K562 (cell line): ENCODE measurements around the gene RSPH9. TPM values are rescaled to one million over a fixed set of nuclear protein-coding genes. Genes with fewer than 3 reads are reported as not detected.

Source experiments
- CBFA2T2 ChIP-seq: fragments of 450-650 bp; conservative IDR thresholded peaks from 2 replicates; pipeline ENCODE4 v1.6.1; 2017; ENCODE audit warnings: mild to moderate bottlenecking
- CEBPG ChIP-seq, 3 experiments: fragments of 200-800 bp in 1 of 3; sonication (Bioruptor generic) in 1 of 3; sonication (generic) in 1 of 3; formaldehyde crosslinking in 1 of 3; IDR thresholded peaks in 2 of 3; conservative IDR thresholded peaks in 1 of 3; 2 replicates each; pipeline versions ENCODE4 v1.6.1 to v1.8.0; 2016 to 2022; ENCODE audit warnings: missing compliant biosample characterization in 2 of 3, missing genetic modification characterization in 2 of 3, mild to moderate bottlenecking in 1 of 3, missing genetic modification reagents in 1 of 3
- FOXA3 ChIP-seq, 2 experiments: fragments of 450-650 bp in 1 of 2; sonication (generic) in 1 of 2; formaldehyde crosslinking; IDR thresholded peaks in 1 of 2; conservative IDR thresholded peaks in 1 of 2; 2 replicates each; pipeline versions ENCODE4 v1.4.0 to v1.8.0; 2020 to 2022; ENCODE audit warnings: mild to moderate bottlenecking in 2 of 2, missing genetic modification reagents in 1 of 2
- JUN ChIP-seq, 2 experiments: sonication (generic) in 1 of 2; formaldehyde crosslinking in 1 of 2; IDR thresholded peaks; 2 replicates each; pipeline versions ENCODE4 v1.6.1 to v1.8.0; 2012 to 2022; ENCODE audit warnings: borderline replicate concordance in 2 of 2, mild to moderate bottlenecking in 2 of 2, improper control_type of control experiment in 1 of 2, low read depth in 1 of 2, low read length in 1 of 2, missing genetic modification reagents in 1 of 2
- NFRKB ChIP-seq: fragments of 450-650 bp; IDR thresholded peaks from 2 replicates; pipeline ENCODE4 v1.6.1; 2016; ENCODE audit warnings: low read depth
- PYGO2 ChIP-seq: fragments of 450-650 bp; IDR thresholded peaks from 2 replicates; pipeline ENCODE4 v1.6.1; 2016; ENCODE audit warnings: mild to moderate bottlenecking, missing genetic modification characterization, moderate library complexity, missing compliant biosample characterization
- RCOR1 ChIP-seq, 2 experiments: IDR thresholded peaks; 2 replicates each; pipeline ENCODE4 v1.6.1; 2012; ENCODE audit warnings: low read depth in 2 of 2, low read length in 2 of 2, borderline replicate concordance in 1 of 2, improper control_type of control experiment in 1 of 2
- TEAD4 ChIP-seq, 2 experiments: sonication (generic) in 1 of 2; formaldehyde crosslinking in 1 of 2; IDR thresholded peaks; 2 replicates each; pipeline versions ENCODE4 v1.6.1 to v1.8.0; 2012 to 2022; ENCODE audit warnings: borderline replicate concordance in 1 of 2, inconsistent platforms in 1 of 2, low read length in 1 of 2, mild to moderate bottlenecking in 1 of 2, missing genetic modification reagents in 1 of 2
- ZNF695 ChIP-seq: fragments of 450-650 bp; formaldehyde crosslinking; IDR thresholded peaks from 2 replicates; pipeline ENCODE4 v1.4.0; 2020; ENCODE audit warnings: mild to moderate bottlenecking, moderate library complexity
- polyA plus RNA-seq, 8 experiments: library from polyadenylated mRNA; depleted of rRNA in 4 of 8; stranded (reverse) in 5 of 8; unstranded in 3 of 8; fragments of >200 nt; fragmentation: Nextera tagmentation in 2 of 8; fragmentation: Illumina TruSeq in 1 of 8; extraction: Ambion mirVana in 2 of 8; extraction: Trizol in 1 of 8; gene quantifications; 2 replicates each; pipeline versions ENCODE4 v1.2.1 to v1.2.3, GENCODE V29; 2011 to 2014; ENCODE audit warnings: inconsistent platforms in 1 of 8, missing spikeins in 1 of 8
- total RNA-seq, 7 experiments: library from RNA; depleted of rRNA in 6 of 7; stranded (reverse); fragments of >200 nt in 6 of 7; fragmentation: Illumina TruSeq in 2 of 7; extraction: Trizol in 2 of 7; gene quantifications; 2 replicates each; pipeline versions ENCODE4 v1.2.1 to v1.2.3, GENCODE V29; 2011 to 2021; ENCODE audit warnings: low replicate concordance in 1 of 7
- TF ChIP-seq, protein P1 (sequence below): sonication (generic); formaldehyde crosslinking; IDR thresholded peaks from 2 replicates; pipeline ENCODE4 v1.8.1; 2022; ENCODE audit warnings: missing genetic modification reagents
- TF ChIP-seq, protein P2 (sequence below), 2 experiments: fragments of 450-650 bp; formaldehyde crosslinking in 1 of 2; IDR thresholded peaks; 2 replicates each; pipeline versions ENCODE4 v1.4.0 to v1.6.1; 2014 to 2020; ENCODE audit warnings: mild to moderate bottlenecking in 2 of 2, borderline replicate concordance in 1 of 2, low read depth in 1 of 2
- TF ChIP-seq, protein P3 (sequence below), 2 experiments: fragments of 450-650 bp; conservative IDR thresholded peaks; 2 replicates each; pipeline ENCODE4 v1.6.1; 2017; ENCODE audit warnings: mild to moderate bottlenecking in 2 of 2, moderate library complexity in 2 of 2

Gene RSPH9
- total and polyA plus RNA-seq, 9 of the 15 experiments (the other 6 are each of a cell fraction or from before 2014, with no cell fraction given): 0.05 to 0.60 (median 0.39) TPM; not detected in 6

DNA sequence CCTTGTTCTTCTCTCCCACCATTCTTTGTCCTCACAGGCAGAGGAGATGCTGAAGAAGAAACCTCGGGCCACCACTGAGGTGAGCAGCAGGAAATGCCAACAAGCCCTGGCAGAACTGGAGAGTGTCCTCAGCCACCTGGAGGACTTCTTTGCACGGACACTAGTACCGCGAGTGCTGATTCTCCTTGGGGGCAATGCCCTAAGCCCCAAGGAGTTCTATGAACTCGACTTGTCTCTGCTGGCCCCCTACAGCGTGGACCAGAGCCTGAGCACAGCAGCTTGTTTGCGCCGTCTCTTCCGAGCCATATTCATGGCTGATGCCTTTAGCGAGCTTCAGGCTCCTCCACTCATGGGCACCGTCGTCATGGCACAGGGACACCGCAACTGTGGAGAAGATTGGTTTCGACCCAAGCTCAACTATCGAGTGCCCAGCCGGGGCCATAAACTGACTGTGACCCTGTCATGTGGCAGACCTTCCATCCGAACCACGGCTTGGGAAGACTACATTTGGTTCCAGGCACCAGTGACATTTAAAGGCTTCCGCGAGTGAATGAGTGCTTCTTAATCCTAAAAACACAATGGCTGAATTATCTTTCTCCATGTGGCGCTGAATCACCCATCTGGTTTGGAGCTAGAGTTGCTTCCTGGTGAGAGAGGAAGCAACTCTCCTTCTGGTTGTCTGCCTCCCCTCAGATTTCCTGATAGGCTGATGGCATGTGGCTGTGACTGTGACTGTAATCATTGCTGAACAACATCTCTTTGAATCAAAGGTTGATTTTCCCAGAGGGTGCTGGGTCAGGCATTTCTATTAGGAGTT lies 4.6 kb upstream of the RSPH9 start (continued):
- TF ChIP-seq CEBPG (CRISPR knock-in tag; IDR thresholded peaks at IDR 0.05) (no peak), CEBPG (tag; conservative IDR thresholded peaks at IDR 0.05 in 1 of 2, IDR thresholded peaks at IDR 0.05 in 1 of 2) (0 out of 4 replicates have a peak, but pooled peaks of 1 of the 2 experiments have one; percentile 13), ZNF695 (no peak), RCOR1 (IDR thresholded peaks at IDR 0.05; ENCODE audit: borderline replicate concordance in 1 of 2, low read depth in 2 of 2, low read length in 2 of 2) (peak in 1 of 2 experiments; percentile 93; a peak in 3 of 4 replicates), FOXA3 (CRISPR knock-in tag; conservative IDR thresholded peaks at IDR 0.05 in 1 of 2, IDR thresholded peaks at IDR 0.05 in 1 of 2) (peak in 1 of 2 experiments; percentile 59; a peak in 1 of 4 replicates), NFRKB (0 out of 2 replicates have a peak, but pooled peaks have one; percentile 53), TEAD4 (IDR thresholded peaks at IDR 0.05; ENCODE audit: low read length) (peak; percentile 86), TEAD4 (CRISPR knock-in tag; IDR thresholded peaks at IDR 0.05; ENCODE audit: borderline replicate concordance) (no peak), PYGO2 (tag) (no peak), CBFA2T2 (peak; percentile 85), JUN (IDR thresholded peaks at IDR 0.05; ENCODE audit: borderline replicate concordance, low read depth, low read length) (peak; percentile 66; the same call in 1 of the 2 replicates), JUN (CRISPR knock-in tag; IDR thresholded peaks at IDR 0.05; ENCODE audit: borderline replicate concordance) (peak; percentile 38; the same call in 1 of the 2 replicates)
- TF ChIP-seq, protein P1, sequence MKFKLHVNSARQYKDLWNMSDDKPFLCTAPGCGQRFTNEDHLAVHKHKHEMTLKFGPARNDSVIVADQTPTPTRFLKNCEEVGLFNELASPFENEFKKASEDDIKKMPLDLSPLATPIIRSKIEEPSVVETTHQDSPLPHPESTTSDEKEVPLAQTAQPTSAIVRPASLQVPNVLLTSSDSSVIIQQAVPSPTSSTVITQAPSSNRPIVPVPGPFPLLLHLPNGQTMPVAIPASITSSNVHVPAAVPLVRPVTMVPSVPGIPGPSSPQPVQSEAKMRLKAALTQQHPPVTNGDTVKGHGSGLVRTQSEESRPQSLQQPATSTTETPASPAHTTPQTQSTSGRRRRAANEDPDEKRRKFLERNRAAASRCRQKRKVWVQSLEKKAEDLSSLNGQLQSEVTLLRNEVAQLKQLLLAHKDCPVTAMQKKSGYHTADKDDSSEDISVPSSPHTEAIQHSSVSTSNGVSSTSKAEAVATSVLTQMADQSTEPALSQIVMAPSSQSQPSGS (CRISPR knock-in tag): no peak
- TF ChIP-seq, protein P2, sequence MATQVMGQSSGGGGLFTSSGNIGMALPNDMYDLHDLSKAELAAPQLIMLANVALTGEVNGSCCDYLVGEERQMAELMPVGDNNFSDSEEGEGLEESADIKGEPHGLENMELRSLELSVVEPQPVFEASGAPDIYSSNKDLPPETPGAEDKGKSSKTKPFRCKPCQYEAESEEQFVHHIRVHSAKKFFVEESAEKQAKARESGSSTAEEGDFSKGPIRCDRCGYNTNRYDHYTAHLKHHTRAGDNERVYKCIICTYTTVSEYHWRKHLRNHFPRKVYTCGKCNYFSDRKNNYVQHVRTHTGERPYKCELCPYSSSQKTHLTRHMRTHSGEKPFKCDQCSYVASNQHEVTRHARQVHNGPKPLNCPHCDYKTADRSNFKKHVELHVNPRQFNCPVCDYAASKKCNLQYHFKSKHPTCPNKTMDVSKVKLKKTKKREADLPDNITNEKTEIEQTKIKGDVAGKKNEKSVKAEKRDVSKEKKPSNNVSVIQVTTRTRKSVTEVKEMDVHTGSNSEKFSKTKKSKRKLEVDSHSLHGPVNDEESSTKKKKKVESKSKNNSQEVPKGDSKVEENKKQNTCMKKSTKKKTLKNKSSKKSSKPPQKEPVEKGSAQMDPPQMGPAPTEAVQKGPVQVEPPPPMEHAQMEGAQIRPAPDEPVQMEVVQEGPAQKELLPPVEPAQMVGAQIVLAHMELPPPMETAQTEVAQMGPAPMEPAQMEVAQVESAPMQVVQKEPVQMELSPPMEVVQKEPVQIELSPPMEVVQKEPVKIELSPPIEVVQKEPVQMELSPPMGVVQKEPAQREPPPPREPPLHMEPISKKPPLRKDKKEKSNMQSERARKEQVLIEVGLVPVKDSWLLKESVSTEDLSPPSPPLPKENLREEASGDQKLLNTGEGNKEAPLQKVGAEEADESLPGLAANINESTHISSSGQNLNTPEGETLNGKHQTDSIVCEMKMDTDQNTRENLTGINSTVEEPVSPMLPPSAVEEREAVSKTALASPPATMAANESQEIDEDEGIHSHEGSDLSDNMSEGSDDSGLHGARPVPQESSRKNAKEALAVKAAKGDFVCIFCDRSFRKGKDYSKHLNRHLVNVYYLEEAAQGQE (IDR thresholded peaks at IDR 0.05; ENCODE audit: borderline replicate concordance): 0 out of 2 replicates have a peak, but pooled peaks have one; percentile 8
- TF ChIP-seq, protein P2 (CRISPR knock-in tag; IDR thresholded peaks at IDR 0.05; ENCODE audit: low read depth): no peak
- TF ChIP-seq, protein P3, sequence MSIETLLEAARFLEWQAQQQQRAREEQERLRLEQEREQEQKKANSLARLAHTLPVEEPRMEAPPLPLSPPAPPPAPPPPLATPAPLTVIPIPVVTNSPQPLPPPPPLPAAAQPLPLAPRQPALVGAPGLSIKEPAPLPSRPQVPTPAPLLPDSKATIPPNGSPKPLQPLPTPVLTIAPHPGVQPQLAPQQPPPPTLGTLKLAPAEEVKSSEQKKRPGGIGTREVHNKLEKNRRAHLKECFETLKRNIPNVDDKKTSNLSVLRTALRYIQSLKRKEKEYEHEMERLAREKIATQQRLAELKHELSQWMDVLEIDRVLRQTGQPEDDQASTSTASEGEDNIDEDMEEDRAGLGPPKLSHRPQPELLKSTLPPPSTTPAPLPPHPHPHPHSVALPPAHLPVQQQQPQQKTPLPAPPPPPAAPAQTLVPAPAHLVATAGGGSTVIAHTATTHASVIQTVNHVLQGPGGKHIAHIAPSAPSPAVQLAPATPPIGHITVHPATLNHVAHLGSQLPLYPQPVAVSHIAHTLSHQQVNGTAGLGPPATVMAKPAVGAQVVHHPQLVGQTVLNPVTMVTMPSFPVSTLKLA (conservative IDR thresholded peaks at IDR 0.05): peak; percentile 69 to 88
